CD4-positive, CD25-positive, alpha-beta regulatory T cell (primary cell): ENCODE measurements around the gene ARHGAP25. TPM values are rescaled to one million over a fixed set of nuclear protein-coding genes. Genes with fewer than 3 reads are reported as not detected.

Experiments
- ATAC-seq, 2 donors: fragments of 150-1000 bp; cut with Tn5 transposase; one replicate each; pipeline ENCODE4 v1.10.0; 2021; ENCODE audit warnings: low read depth in 2 of 2, moderate number of reproducible peaks in 2 of 2, moderate library complexity in 1 of 2
- DNase-seq, 3 donors: peaks; one replicate each; pipeline versions ENCODE4 v3.0.0 to v3.0.0-alpha.2; 2012 to 2022; ENCODE audit warnings: mixed read lengths in 1 of 3
- H3K27ac ChIP-seq: one replicate; pipeline ENCODE4 v1.7.0; 2013; ENCODE audit warnings: mild to moderate bottlenecking, low read length; ENCODE audit not compliant: insufficient read depth, poor library complexity, severe bottlenecking
- H3K27me3 ChIP-seq: one replicate; pipeline ENCODE4 v1.7.0; 2013; ENCODE audit warnings: low read length; ENCODE audit not compliant: control insufficient read depth, insufficient read depth
- H3K36me3 ChIP-seq: one replicate; pipeline ENCODE4 v1.7.0; 2013; ENCODE audit warnings: mild to moderate bottlenecking, low read length, moderate library complexity; ENCODE audit not compliant: control insufficient read depth, insufficient read depth
- H3K4me1 ChIP-seq: 2 replicates; pipeline ENCODE4 v1.7.0; 2013; ENCODE audit warnings: mild to moderate bottlenecking, low read length; ENCODE audit not compliant: insufficient read depth, control insufficient read depth, poor library complexity, severe bottlenecking
- H3K4me3 ChIP-seq: one replicate; pipeline ENCODE4 v1.7.0; 2013; ENCODE audit warnings: low read depth, mild to moderate bottlenecking, low read length, moderate library complexity
- H3K9me3 ChIP-seq, 2 experiments: 1 replicate in 1 of 2; 2 replicates in 1 of 2; pipeline ENCODE4 v1.7.0; 2013; ENCODE audit warnings: low read length in 2 of 2, mild to moderate bottlenecking in 1 of 2, moderate library complexity in 1 of 2; ENCODE audit not compliant: control insufficient read depth in 2 of 2
- H3K27ac Mint-ChIP-seq, 3 donors: one replicate each; pipeline ENCODE4 v1.8.0; 2020 to 2022; ENCODE audit warnings: mild to moderate bottlenecking in 3 of 3, mixed read lengths in 3 of 3, moderate library complexity in 2 of 3
- H3K27me3 Mint-ChIP-seq: one replicate; pipeline ENCODE4 v1.8.0; 2022; ENCODE audit warnings: mild to moderate bottlenecking, mixed read lengths
- H3K36me3 Mint-ChIP-seq: one replicate; pipeline ENCODE4 v1.8.0; 2020; ENCODE audit warnings: mixed read lengths
- H3K4me1 Mint-ChIP-seq, 4 donors: one replicate each; pipeline ENCODE4 v1.8.0; 2020 to 2022; ENCODE audit warnings: mixed read lengths in 4 of 4, mild to moderate bottlenecking in 1 of 4
- H3K4me3 Mint-ChIP-seq, 4 donors: one replicate each; pipeline ENCODE4 v1.8.0; 2020 to 2022; ENCODE audit warnings: mild to moderate bottlenecking in 4 of 4, mixed read lengths in 4 of 4, moderate library complexity in 3 of 4
- H3K9me3 Mint-ChIP-seq, 7 donors: one replicate each; pipeline ENCODE4 v1.8.0; 2020 to 2022; ENCODE audit warnings: mixed read lengths in 7 of 7, mild to moderate bottlenecking in 3 of 7, moderate library complexity in 2 of 7
- polyA plus RNA-seq, 4 donors: library from polyadenylated mRNA; unstranded; fragments of 300-500 nt; fragmentation: Illumina TruSeq; gene quantifications; one replicate each; pipeline ENCODE4 v1.2.3, GENCODE V29; 2021
- total RNA-seq: library from RNA; stranded (reverse); gene quantifications from one replicate; pipeline ENCODE4 v1.2.3, GENCODE V29; 2022

Gene ARHGAP25, protein sequence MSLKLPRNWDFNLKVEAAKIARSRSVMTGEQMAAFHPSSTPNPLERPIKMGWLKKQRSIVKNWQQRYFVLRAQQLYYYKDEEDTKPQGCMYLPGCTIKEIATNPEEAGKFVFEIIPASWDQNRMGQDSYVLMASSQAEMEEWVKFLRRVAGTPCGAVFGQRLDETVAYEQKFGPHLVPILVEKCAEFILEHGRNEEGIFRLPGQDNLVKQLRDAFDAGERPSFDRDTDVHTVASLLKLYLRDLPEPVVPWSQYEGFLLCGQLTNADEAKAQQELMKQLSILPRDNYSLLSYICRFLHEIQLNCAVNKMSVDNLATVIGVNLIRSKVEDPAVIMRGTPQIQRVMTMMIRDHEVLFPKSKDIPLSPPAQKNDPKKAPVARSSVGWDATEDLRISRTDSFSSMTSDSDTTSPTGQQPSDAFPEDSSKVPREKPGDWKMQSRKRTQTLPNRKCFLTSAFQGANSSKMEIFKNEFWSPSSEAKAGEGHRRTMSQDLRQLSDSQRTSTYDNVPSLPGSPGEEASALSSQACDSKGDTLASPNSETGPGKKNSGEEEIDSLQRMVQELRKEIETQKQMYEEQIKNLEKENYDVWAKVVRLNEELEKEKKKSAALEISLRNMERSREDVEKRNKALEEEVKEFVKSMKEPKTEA
- total RNA-seq (142 TPM), polyA plus RNA-seq (100 to 1,000 TPM in 3 of 4 donors, 10 to 100 TPM in 1; 97.8 to 148 (median 124) TPM)

DNA sequence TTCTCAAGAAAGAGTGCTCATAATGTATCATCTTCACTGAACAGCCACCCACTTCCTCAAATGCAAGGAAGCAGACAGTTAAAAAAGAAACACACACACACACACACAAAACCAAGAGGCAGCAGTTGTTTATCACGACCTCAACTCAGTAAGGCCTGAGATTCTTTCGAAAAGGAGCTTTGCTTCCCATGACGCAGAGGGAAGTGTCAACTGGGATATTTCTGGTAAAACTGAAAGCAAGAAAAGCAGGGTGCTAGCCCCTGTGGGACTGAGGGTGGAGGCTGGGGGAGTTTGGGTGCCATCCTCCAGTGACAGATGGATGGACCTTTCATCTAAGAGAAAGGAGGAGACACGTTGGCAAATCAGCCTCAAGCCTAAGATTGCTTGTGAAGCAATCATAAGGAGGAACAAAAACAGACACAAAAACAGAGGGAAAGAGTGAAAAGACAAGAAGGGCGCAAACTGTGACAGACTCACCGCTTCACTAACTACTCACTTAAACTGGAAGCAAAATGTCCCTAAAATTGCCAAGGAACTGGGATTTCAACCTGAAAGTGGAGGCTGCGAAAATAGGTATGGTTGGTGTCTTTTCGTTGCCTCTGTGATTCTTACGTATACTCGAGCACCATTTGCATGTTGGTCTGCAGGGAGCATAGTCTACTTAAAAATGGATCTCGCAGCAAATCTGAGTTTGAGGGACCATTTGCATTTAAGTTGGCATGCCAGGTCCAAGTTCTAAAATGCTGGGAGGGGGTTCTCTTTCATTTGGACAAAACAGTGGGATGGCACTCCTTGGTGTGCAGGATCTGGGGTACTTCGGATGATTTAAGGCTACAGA is at the start of gene ARHGAP25:
ARHGAP25 (plus strand) TSS at position 124 of the 838 bp plus-strand sequence; CDS start at position 513, 389 bp downstream.
- no peak within 1 kb of the TSS for H3K27ac Mint-ChIP-seq
- Histone ChIP-seq H3K4me3 (peak within 1 kb of the TSS; percentile 100), H3K27me3 (no peaks in the 10 kb centered on the region), H3K27ac (peak within 1 kb of the TSS; percentile 88), H3K36me3 (no peaks in the 10 kb centered on the region), H3K4me1 (peaks cover 56% of the 10 kb centered on the region), H3K9me3 (no peaks in the 10 kb centered on the region)
- no peak within 1 kb of the TSS for H3K4me3 Mint-ChIP-seq
- peaks cover 12% of the 10 kb centered on the region for H3K36me3 Mint-ChIP-seq
- DNase-seq: peak in 2 of 3 donors; percentile 53 to 83
- H3K27me3 Mint-ChIP-seq: peaks cover 4% of the 10 kb centered on the region
- ATAC-seq: peak; percentile 64 to 72
- no peaks in the 10 kb centered on the region for H3K9me3 Mint-ChIP-seq
- peaks cover 6 to 39% (median 27%) of the 10 kb centered on the region in 4 donors for H3K4me1 Mint-ChIP-seq

GRCh38 chr2:68686178-68686577 is 48.4 kb upstream of the ARHGAP25 start:
- Mint-ChIP-seq H3K4me3 (no peak overlapping the region), H3K36me3 (no peaks in the 10 kb centered on the region), H3K27ac (no peak overlapping the region), H3K4me1 (peaks cover 7 to 14% (median 9%) of the 10 kb centered on the region in 4 donors), H3K9me3 (peaks cover 0 to 5% (median 0%) of the 10 kb centered on the region in 7 donors), H3K27me3 (peaks cover 24% of the 10 kb centered on the region)
- Histone ChIP-seq H3K27ac (no peak overlapping the region), H3K36me3 (no peaks in the 10 kb centered on the region), H3K9me3 (no peaks in the 10 kb centered on the region), H3K4me1 (peaks cover 11% of the 10 kb centered on the region), H3K4me3 (no peak overlapping the region), H3K27me3 (peaks cover 5% of the 10 kb centered on the region)
- no peak for DNase-seq
- ATAC-seq: no peak

- H3K4me3 ChIP-seq: no peak overlapping the region
- peaks cover 11% of the 10 kb centered on the region for H3K4me1 ChIP-seq
- no peaks in the 10 kb centered on the region for H3K36me3 ChIP-seq
- Mint-ChIP-seq H3K27ac (no peak overlapping the region), H3K4me3 (no peak overlapping the region), H3K36me3 (peaks cover 4% of the 10 kb centered on the region), H3K4me1 (peaks cover 7 to 14% (median 10%) of the 10 kb centered on the region in 4 donors), H3K9me3 (peaks cover 0 to 1% (median 0%) of the 10 kb centered on the region in 7 donors), H3K27me3 (peaks cover 22% of the 10 kb centered on the region)
- H3K27me3 ChIP-seq: no peaks in the 10 kb centered on the region
- DNase-seq: no peak
- ATAC-seq: no peak
- H3K9me3 ChIP-seq: no peaks in the 10 kb centered on the region
- no peak overlapping the region for H3K27ac ChIP-seq
Measured at GRCh38 chr2:68687018-68687417, 47.6 kb upstream of the ARHGAP25 start.

DNA sequence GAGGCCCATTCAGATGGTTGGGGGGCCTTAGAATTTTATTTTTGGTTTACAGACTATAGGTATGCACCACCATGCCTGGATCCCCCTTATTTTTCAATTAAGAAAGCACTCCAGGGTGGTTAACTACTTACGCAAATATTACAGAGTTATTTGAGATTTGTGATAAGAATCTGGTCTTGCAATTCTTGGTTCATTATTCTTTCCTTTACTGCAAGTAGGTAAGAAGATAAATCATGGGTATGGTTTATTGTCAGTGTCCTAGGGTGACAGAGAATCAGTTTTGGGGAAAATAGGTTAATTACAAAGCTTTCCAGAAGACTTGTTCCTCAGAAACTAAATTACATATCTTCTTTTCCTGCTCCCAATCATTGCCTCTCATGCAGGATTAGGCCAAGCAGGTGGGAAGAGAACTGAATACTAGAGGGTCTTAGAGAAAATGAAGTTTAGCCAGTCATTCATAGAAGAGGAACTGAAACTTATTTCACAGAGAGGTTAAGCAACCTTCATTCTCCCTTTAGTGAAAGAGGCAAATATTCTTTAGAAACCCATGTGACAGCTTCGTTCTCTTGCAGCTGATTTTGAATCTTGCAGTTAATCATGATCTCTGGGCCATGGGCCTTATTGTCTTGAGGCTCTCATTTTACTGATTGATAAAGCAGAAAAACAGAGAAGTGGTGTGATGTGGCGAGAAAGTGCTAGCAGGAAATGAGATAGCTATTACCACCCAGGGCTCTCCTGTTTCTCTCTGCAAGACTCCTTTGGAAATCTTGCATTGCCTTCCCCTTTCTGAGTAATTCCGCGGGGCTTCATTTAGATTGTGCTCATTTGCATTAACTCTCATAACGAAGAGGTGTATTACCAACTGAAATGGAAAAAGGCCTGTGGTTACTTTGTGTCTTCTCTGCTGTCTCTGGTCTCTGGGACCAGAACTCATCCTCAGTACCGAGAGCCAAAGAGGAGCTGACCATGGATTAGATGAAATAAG is 44.8 kb upstream of the ARHGAP25 start:
- H3K9me3 Mint-ChIP-seq: peaks cover 0 to 2% (median 0%) of the 10 kb centered on the region in 7 donors
- peaks cover 12% of the 10 kb centered on the region for H3K27me3 Mint-ChIP-seq
- DNase-seq: peak in 1 of 3 donors; percentile 35
- ATAC-seq: peak; percentile 42 to 62
- Histone ChIP-seq H3K36me3 (no peaks in the 10 kb centered on the region), H3K27ac (no peak overlapping the region), H3K4me1 (peaks cover 11% of the 10 kb centered on the region), H3K4me3 (peak overlapping the region; percentile 9), H3K9me3 (no peaks in the 10 kb centered on the region), H3K27me3 (no peaks in the 10 kb centered on the region)
- peaks cover 7% of the 10 kb centered on the region for H3K36me3 Mint-ChIP-seq
- no peak overlapping the region for H3K4me3 Mint-ChIP-seq
- H3K4me1 Mint-ChIP-seq: peaks cover 7 to 14% (median 10%) of the 10 kb centered on the region in 4 donors
- H3K27ac Mint-ChIP-seq: peak overlapping the region in 2 of 3 donors; percentile 3 to 33

GRCh38 chr2:68690851-68691250 is 43.8 kb upstream of the ARHGAP25 start:
- Histone ChIP-seq H3K36me3 (no peaks in the 10 kb centered on the region), H3K27ac (no peak overlapping the region), H3K9me3 (no peaks in the 10 kb centered on the region), H3K4me3 (no peak overlapping the region), H3K4me1 (peaks cover 11% of the 10 kb centered on the region), H3K27me3 (no peaks in the 10 kb centered on the region)
- peaks cover 20% of the 10 kb centered on the region for H3K27me3 Mint-ChIP-seq
- peak overlapping the region in 1 of 3 donors; percentile 33 for H3K27ac Mint-ChIP-seq
- peaks cover 7% of the 10 kb centered on the region for H3K36me3 Mint-ChIP-seq
- peaks cover 7 to 14% (median 10%) of the 10 kb centered on the region in 4 donors for H3K4me1 Mint-ChIP-seq
- H3K9me3 Mint-ChIP-seq: peaks cover 0 to 2% (median 0%) of the 10 kb centered on the region in 7 donors
- ATAC-seq (no peak), DNase-seq (no peak)
- H3K4me3 Mint-ChIP-seq: no peak overlapping the region

GRCh38 chr2:68692511-68692910 is 42.1 kb upstream of the ARHGAP25 start:
- no peak for DNase-seq
- ATAC-seq: no peak

More at GRCh38 chr2:68692511-68692910, 42.1 kb upstream of the ARHGAP25 start:
- Mint-ChIP-seq H3K9me3 (peaks cover 0 to 4% (median 2%) of the 10 kb centered on the region in 7 donors), H3K27me3 (peaks cover 25% of the 10 kb centered on the region), H3K27ac (peak overlapping the region in 1 of 3 donors; percentile 66), H3K4me3 (no peak overlapping the region), H3K4me1 (peaks cover 7 to 14% (median 10%) of the 10 kb centered on the region in 4 donors), H3K36me3 (peaks cover 7% of the 10 kb centered on the region)
- H3K27me3 ChIP-seq: peaks cover 3% of the 10 kb centered on the region
- no peak overlapping the region for H3K27ac ChIP-seq
- no peaks in the 10 kb centered on the region for H3K9me3 ChIP-seq
- peaks cover 11% of the 10 kb centered on the region for H3K4me1 ChIP-seq
- H3K4me3 ChIP-seq: no peak overlapping the region
- no peaks in the 10 kb centered on the region for H3K36me3 ChIP-seq
